Upper lobe of right lung (tissue), 1 donor: ENCODE measurements around the gene NCS1. TPM values are rescaled to one million over a fixed set of nuclear protein-coding genes. Genes with fewer than 3 reads are reported as not detected.
A peak's percentile ranks its signal among the peaks of the same experiment; 100 is the strongest.

Experiments
- ATAC-seq: fragments of 200-7000 bp; cut with Tn5 transposase; one replicate; pipeline ENCODE4 v1.9.1; 2020; ENCODE audit warnings: mild to moderate bottlenecking, moderate library complexity
- DNase-seq: peaks from one replicate; pipeline ENCODE4 v3.0.0-alpha.2; 2020
- H3K27ac ChIP-seq: fragments of 200-600 bp; one replicate; pipeline ENCODE4 v1.8.0; 2022
- H3K27me3 ChIP-seq: fragments of 200-600 bp; one replicate; pipeline ENCODE4 v1.8.0; 2022; ENCODE audit warnings: mild to moderate bottlenecking
- H3K36me3 ChIP-seq: fragments of 200-600 bp; one replicate; pipeline ENCODE4 v1.8.0; 2022
- H3K4me1 ChIP-seq: fragments of 200-600 bp; one replicate; pipeline ENCODE4 v1.8.0; 2022
- H3K4me3 ChIP-seq: fragments of 200-600 bp; one replicate; pipeline ENCODE4 v1.8.0; 2022; ENCODE audit warnings: mild to moderate bottlenecking
- H3K9me3 ChIP-seq: fragments of 200-600 bp; one replicate; pipeline ENCODE4 v1.8.0; 2022
- CTCF ChIP-seq: fragments of 200-600 bp; IDR thresholded peaks from one replicate; pipeline ENCODE4 v1.8.0; 2022; ENCODE audit warnings: antibody characterized with exemption
- intact Hi-C: fragments of 100-400 bp; cut with DNase I; formaldehyde crosslinking; loops from one replicate; pipeline ENCODE4 v1.11.0; 2022
- total RNA-seq: library from RNA; stranded (reverse); fragmentation: NEBNext Ultra II Directional; extraction: Animal tissue kit (Norgen Biotek cat#: 25700); gene quantifications from one replicate; pipeline ENCODE4 v1.2.1, GENCODE V29; 2021
- donor health status: DM: no; HTN: yes; CAD: no; lungs with severe emphysema.

NCS1 gene
- total RNA-seq, 1 donor from 2014 or later = 5.7 TPM

- Histone ChIP-seq H3K9me3 (no peaks in the 10 kb centered on the region), H3K36me3 (no peaks in the 10 kb centered on the region), H3K27ac (no peak overlapping the region), H3K4me3 (no peak overlapping the region), H3K4me1 (no peaks in the 10 kb centered on the region), H3K27me3 (no peaks in the 10 kb centered on the region)
- ATAC-seq (no peak), DNase-seq (no peak)
- intact Hi-C loops = no loop called here
- TF ChIP-seq CTCF = no peak
Measured at GRCh38 chr9:130217838-130218237, 45.6 kb downstream of the NCS1 start.

GRCh38 chr9:130219661-130220096 is 47.5 kb downstream of the NCS1 start:
- H3K27ac ChIP-seq = no peak overlapping the region

GRCh38 chr9:130220352-130220751 is 48.1 kb downstream of the NCS1 start:
- ATAC-seq = peak; percentile 11
- H3K27me3 ChIP-seq = no peaks in the 10 kb centered on the region

More at GRCh38 chr9:130219661-130220096, 47.5 kb downstream of the NCS1 start:
- Histone ChIP-seq H3K27me3 (no peaks in the 10 kb centered on the region), H3K4me3 (no peak overlapping the region), H3K4me1 (no peaks in the 10 kb centered on the region), H3K9me3 (no peaks in the 10 kb centered on the region), H3K36me3 (no peaks in the 10 kb centered on the region)
- ATAC-seq (peak; percentile 5), DNase-seq (no peak)
- intact Hi-C loops = no loop called here
- TF ChIP-seq CTCF = no peak

GRCh38 chr9:130222833-130223232 is 50.6 kb downstream of the NCS1 start:
- TF ChIP-seq CTCF = no peak
- intact Hi-C loops = no loop called here
- Histone ChIP-seq H3K9me3 (no peaks in the 10 kb centered on the region), H3K27ac (no peak overlapping the region), H3K27me3 (no peaks in the 10 kb centered on the region), H3K36me3 (no peaks in the 10 kb centered on the region), H3K4me1 (no peaks in the 10 kb centered on the region), H3K4me3 (no peak overlapping the region)
- DNase-seq = no peak
- no peak for ATAC-seq

More at GRCh38 chr9:130220352-130220751, 48.1 kb downstream of the NCS1 start:
- H3K36me3 ChIP-seq = no peaks in the 10 kb centered on the region
- no peak overlapping the region for H3K4me3 ChIP-seq
- peak; percentile 20 for TF ChIP-seq CTCF
- no peaks in the 10 kb centered on the region for H3K9me3 ChIP-seq
- no peaks in the 10 kb centered on the region for H3K4me1 ChIP-seq
- no peak for DNase-seq
- no peak overlapping the region for H3K27ac ChIP-seq
- intact Hi-C loops = no loop called here

GRCh38 chr9:130225071-130225470 is 52.9 kb downstream of the NCS1 start:
- no peak overlapping the region for H3K27ac ChIP-seq
- no peak overlapping the region for H3K4me3 ChIP-seq
- DNase-seq (no peak), ATAC-seq (no peak)
- TF ChIP-seq CTCF = no peak
- no peaks in the 10 kb centered on the region for H3K36me3 ChIP-seq
- no peaks in the 10 kb centered on the region for H3K27me3 ChIP-seq
- no peaks in the 10 kb centered on the region for H3K4me1 ChIP-seq
- intact Hi-C loops = no loop called here
- H3K9me3 ChIP-seq = no peaks in the 10 kb centered on the region

- H3K27ac ChIP-seq = no peak overlapping the region
- H3K4me3 ChIP-seq = no peak overlapping the region
- no peaks in the 10 kb centered on the region for H3K36me3 ChIP-seq
- DNase-seq (no peak), ATAC-seq (no peak)
- H3K9me3 ChIP-seq = no peaks in the 10 kb centered on the region
- no peaks in the 10 kb centered on the region for H3K4me1 ChIP-seq
- no peaks in the 10 kb centered on the region for H3K27me3 ChIP-seq
- intact Hi-C loops = no loop called here
- TF ChIP-seq CTCF = no peak
Measured at GRCh38 chr9:130225586-130225985, 53.4 kb downstream of the NCS1 start.
